Measurements from ENCODE around the gene AXL. TPM values are rescaled to one million over a fixed set of nuclear protein-coding genes. Genes with fewer than 3 reads are reported as not detected.

The AXL gene
- total RNA-seq, 1 donor: 360 TPM

DNA sequence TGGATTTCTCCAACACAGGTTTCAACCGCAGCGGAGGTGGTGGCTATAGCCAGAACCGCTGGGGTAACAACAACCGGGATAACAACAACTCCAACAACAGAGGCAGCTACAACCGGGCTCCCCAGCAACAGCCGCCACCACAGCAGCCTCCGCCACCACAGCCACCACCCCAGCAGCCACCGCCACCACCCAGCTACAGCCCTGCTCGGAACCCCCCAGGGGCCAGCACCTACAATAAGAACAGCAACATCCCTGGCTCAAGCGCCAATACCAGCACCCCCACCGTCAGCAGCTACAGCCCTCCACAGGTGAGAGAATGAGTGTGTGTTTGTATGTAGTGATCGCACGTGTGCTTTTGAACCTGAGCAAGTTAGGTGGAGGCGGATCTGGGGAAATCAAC, 84.9 kb downstream of the AXL start:
- no peak overlapping the region for H3K4me3 ChIP-seq (ENCODE audit: low read depth, low read length)
- TF ChIP-seq, protein P1, sequence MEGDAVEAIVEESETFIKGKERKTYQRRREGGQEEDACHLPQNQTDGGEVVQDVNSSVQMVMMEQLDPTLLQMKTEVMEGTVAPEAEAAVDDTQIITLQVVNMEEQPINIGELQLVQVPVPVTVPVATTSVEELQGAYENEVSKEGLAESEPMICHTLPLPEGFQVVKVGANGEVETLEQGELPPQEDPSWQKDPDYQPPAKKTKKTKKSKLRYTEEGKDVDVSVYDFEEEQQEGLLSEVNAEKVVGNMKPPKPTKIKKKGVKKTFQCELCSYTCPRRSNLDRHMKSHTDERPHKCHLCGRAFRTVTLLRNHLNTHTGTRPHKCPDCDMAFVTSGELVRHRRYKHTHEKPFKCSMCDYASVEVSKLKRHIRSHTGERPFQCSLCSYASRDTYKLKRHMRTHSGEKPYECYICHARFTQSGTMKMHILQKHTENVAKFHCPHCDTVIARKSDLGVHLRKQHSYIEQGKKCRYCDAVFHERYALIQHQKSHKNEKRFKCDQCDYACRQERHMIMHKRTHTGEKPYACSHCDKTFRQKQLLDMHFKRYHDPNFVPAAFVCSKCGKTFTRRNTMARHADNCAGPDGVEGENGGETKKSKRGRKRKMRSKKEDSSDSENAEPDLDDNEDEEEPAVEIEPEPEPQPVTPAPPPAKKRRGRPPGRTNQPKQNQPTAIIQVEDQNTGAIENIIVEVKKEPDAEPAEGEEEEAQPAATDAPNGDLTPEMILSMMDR (IDR thresholded peaks at IDR 0.05; ENCODE audit: insufficient read depth, low read depth, low read length): no peak
- DNase-seq (ENCODE audit: low read depth): no peak

DNA sequence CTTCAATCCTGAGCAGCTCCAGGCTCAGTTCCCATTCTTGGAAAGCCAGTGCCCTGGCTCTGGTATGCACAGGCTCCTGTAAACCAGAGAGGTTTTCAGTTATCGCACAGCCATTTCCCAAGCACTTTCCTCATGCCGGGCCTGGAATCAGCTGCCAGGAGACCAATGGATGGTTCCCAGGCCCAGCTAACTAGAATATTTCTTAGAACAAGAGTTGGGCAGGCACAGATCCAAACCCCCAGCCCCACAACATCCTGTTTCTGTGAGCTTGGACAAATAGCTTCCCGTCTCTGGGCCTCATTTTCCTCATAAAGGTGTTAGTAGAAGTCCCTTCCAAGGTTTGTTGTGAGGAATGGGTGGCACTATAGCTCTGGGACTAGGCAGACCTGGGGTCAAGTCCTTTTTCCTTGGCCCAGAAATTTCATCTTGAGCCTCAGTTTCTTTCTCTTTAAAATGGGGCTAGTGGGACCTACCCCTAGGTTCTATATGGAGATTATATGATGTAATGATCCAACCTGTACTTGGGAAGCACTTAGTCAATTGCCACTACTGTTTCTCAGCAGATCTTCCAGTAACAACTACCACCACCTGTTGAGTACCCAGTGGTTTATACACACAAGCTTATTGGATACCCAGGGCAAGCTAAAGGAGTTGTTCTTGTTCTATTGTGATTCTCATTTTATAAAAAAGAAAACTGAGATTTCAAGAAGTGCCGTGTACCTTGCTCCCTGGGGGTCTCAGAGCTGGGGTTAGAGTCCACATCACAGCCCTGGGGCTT, 85.9 kb downstream of the AXL start:
- TF ChIP-seq, protein P1 (IDR thresholded peaks at IDR 0.05; ENCODE audit: insufficient read depth, low read depth, low read length): no peak
- H3K4me3 ChIP-seq (ENCODE audit: low read depth, low read length): no peak overlapping the region
- no peak for DNase-seq (ENCODE audit: low read depth)

DNA sequence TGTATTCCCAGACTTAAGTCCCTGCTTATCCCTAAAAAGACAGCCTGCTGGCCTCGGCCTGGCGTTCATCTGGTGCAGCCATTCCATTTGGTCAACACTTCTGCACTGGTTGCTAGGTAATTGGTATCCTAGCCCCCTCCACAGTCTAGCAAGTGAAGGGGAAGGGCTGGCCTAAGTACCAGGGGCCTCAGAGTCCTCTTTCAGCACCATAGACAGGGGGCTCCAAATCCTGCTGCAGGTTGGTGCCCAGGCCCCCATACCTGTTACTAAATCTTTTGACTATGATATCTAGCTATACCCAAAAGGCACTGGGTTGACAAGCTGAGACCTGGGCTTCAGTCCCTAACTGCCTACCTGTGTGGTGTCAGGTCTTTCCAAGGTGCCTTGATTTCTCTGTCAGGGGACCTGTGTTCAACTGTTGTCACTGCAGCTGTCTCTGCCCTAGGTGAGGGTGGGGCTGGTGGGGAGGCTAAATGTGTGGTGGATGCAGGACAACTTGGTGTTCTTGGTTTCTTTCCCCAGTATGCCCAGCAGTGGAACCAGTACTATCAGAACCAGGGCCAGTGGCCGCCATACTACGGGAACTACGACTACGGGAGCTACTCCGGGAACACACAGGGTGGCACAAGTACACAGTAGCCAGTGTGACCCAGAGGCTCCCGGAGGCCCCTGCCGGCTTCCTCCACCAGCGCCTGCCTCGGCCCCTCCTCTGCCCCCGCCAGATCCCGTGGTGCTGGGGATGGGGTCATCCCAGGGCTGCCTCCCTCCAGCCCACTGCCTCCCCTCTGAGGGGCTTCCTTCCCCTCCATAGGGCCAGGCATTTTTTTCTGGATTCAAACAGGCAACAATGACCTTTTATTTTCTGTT, 87.1 kb downstream of the AXL start:
- DNase-seq (ENCODE audit: low read depth): no peak
- TF ChIP-seq, protein P1 (IDR thresholded peaks at IDR 0.05; ENCODE audit: insufficient read depth, low read depth, low read length): no peak
- H3K4me3 ChIP-seq (ENCODE audit: low read depth, low read length): no peak overlapping the region

DNA sequence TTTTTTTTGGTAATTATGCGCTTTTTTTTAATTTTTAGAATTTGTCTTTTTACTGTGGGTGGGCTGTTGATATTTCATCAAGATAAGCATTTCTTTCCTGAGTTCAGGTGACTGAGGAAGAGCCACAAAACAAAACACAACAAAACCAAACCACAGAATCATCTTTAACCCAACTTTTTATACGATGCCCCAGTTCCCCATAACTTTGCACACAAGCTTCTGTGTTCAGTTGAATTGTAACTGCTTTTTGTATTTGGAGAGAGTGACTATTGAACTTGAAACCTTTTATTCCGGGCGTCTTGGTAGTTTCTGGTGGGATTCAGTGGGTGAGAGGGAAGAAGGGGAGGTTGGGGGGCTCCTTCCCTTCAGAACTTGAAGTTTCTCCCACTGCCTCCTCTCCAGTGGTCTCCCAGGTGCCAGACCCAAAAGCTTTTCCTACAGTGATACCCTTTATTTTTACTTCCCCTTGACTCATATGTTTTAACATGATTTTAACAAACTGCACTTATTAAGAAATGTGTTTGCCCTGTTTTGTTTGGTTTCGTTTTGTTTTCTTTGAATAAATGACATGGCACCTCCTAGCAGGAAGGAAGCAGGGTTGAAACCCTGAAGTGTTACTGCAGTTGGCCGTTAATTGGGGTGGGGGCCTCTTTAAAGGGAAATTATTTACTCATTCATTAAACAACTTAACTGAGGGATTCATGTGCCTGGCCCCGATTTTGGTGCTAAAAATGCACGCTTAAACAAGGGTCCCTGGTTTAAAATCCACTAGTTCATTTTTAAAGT, 88.3 kb downstream of the AXL start:
- DNase-seq (ENCODE audit: low read depth): no peak
- no peak overlapping the region for H3K4me3 ChIP-seq (ENCODE audit: low read depth, low read length)
- TF ChIP-seq, protein P1 (IDR thresholded peaks at IDR 0.05; ENCODE audit: insufficient read depth, low read depth, low read length): no peak

DNA sequence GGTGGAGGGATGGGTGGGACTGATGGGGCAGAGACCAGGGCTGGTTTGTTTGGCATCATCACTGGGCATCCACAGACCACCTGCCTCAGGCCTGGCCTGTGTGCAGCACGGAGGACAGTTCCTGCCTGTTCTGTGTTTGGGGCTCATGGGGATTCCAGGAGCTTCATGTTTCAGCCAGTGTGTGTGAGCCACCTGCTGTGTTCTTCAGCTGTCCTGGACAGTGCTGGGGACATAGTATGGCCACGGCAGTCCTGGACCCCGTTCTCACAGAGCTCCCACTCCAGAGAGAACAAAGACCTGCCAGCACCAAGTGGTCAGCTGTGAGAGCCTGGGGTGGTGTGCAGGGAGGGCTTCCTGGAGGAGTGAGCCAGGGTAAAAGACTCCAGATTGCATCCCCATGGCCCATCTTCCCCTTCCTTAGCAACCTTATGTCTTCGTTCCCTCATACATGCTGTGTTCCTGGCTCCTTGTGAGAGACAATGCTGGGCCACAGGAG, 89.0 kb downstream of the AXL start:
- TF ChIP-seq, protein P1 (IDR thresholded peaks at IDR 0.05; ENCODE audit: insufficient read depth, low read depth, low read length): no peak
- DNase-seq (ENCODE audit: low read depth): no peak
- H3K4me3 ChIP-seq (ENCODE audit: low read depth, low read length): no peak overlapping the region

DNA sequence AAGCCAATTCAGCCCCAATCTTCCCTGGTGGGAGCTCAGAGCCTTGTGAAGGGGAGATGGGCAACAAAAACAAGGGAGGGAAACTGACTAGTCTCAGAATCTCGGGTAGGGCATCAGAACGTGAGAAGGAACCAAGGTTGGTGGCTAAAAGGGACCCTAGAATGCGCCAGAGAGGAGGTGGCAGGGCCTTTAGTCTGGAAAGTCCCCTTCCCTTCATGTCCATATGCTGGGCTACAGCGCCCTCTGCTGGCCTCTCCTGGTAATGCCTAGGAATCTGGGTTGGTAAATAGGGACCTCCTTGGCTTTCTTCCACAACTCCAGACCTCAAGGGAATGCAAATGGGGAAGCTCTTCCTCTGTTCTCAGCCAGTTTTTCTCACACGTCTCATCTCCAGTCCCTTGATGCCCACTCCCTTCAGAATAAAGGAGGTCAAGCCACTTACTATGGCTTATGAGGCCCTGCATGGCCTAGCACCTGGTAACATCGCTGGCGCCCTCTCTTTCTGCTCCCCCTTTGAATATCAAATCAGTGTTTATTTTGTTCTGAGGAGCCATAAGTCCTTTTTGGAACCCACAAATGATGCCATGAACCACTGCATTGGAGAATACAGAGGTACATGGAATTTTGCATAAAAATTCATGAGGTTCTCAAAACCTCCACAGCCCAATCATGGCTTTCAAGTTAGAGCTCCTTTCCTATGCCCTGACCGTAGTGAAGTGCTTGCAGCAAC, 89.6 kb downstream of the AXL start:
- TF ChIP-seq, protein P1 (IDR thresholded peaks at IDR 0.05; ENCODE audit: insufficient read depth, low read depth, low read length): peak; percentile 97
- peak overlapping the region; percentile 87 for H3K4me3 ChIP-seq (ENCODE audit: low read depth, low read length)
- DNase-seq (ENCODE audit: low read depth): peak; percentile 94

All from fibroblast of villous mesenchyme (primary cell).